AG09319 (cell line): ENCODE measurements around the gene CCDC27.

Source experiments
- DNase-seq: peaks from one replicate; pipeline ENCODE4 v3.0.0-alpha.2; 2010; ENCODE audit warnings: low read depth; ENCODE audit errors: extremely low read depth
- CTCF ChIP-seq: IDR thresholded peaks from 2 replicates; pipeline ENCODE4 v1.5.1; 2011; ENCODE audit warnings: low read depth, mild to moderate bottlenecking, inconsistent platforms, low read length, moderate library complexity

CCDC27 gene

DNA sequence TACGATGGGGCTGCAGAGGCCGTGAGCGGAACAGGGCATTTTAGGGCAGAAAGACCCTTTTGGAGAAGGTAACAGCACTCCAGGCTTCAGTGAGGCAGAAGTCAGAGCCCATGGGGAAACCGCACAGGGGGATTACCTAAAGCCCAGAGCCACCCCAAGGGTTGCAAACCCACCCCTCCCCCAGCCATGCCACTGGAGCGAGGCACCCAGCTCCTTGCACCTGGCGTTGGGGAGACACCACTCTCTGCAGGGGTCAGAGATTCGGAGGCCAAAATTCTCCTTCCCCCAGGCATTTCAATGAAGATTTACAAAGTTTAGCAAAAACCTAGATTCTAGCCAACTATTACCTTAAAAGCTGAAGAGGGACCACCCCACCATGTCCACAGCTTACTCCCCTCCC is 38.4 kb upstream of the CCDC27 start:
- TF ChIP-seq CTCF: no peak
- no peak for DNase-seq

DNA sequence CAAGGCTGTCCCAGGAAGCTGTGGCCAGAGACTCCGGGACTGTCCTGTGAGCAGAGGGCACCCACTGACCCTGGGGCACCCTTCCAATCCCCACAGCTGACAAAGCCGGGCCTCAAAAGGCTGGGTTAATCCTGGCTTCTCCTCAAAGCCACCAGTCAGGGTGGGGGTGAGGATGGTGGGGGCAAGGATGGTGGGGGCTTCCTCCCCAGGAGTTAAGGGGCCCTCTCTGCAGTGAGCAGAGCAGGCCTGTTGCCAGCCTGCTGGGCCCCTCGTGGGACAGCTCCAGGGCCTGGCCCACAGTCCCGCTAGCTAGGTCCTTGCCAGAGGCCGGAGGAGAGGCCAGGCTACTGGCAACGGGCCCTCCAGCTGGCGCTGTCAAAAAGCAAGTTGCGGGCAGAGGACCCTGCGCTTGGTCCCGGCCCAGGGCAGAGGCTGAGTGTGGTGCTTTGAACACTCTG is 37.9 kb upstream of the CCDC27 start:
- TF ChIP-seq CTCF: no peak
- no peak for DNase-seq

- no peak for TF ChIP-seq CTCF
Measured at GRCh38 chr1:3714814-3715213, 37.4 kb upstream of the CCDC27 start.

GRCh38 chr1:3716351-3716750 is 35.9 kb upstream of the CCDC27 start:
- no peak for DNase-seq
- no peak for TF ChIP-seq CTCF

More at GRCh38 chr1:3714814-3715213, 37.4 kb upstream of the CCDC27 start:
- no peak for DNase-seq

GRCh38 chr1:3717041-3717714 is 35.1 kb upstream of the CCDC27 start:
- no peak for DNase-seq
- TF ChIP-seq CTCF: no peak

- DNase-seq: no peak
- no peak for TF ChIP-seq CTCF
Measured at GRCh38 chr1:3717715-3718601, 34.3 kb upstream of the CCDC27 start.

DNA sequence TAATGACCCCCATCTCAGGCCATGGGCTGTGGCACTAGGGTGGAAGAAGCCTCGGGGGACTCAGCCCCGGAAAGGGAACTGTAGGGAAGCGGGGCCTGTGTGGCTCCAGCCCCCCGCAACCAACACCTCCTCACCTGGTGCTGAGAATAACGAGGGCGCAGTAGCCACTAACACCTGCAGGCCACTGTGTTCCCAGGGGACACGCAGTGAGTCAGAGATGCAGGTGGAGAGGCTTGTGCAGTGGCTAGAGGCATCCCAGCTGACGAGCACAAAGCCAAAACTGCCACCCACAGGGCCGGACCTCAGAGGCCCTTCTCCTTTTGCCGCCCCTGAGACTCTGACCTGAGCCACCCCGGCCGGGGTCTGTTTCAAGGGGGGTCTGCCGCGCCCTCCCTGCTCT is 33.5 kb upstream of the CCDC27 start:
- TF ChIP-seq CTCF: no peak
- DNase-seq: no peak
